IMR-90 (cell line): ENCODE measurements around the gene C17orf107. TPM values are rescaled to one million over a fixed set of nuclear protein-coding genes. Genes with fewer than 3 reads are reported as not detected.

Source experiments
- ATAC-seq: fragments of 200-7000 bp; cut with Tn5 transposase; 2 replicates; pipeline ENCODE4 v1.9.1; 2020; ENCODE audit warnings: low read depth, mild to moderate bottlenecking, moderate library complexity
- BruUV-seq: library from RNA; stranded (reverse); fragments of 400-500 nt; replicated peaks from 2 replicates; lab custom pipeline; 2021; lab: Mats Ljungman, UMichigan
- CTCF ChIA-PET: fragments of 300-600 bp; formaldehyde crosslinking; extraction: SDS; loops from one replicate; lab custom pipeline; 2021; ENCODE audit warnings: antibody characterized with exemption; lab: Yijun Ruan, JAX
- POLR2A ChIA-PET: fragments of 300-600 bp; sonication (Branson Sonifier 250); formaldehyde crosslinking; loops from one replicate; lab custom pipeline; 2022; ENCODE audit warnings: antibody characterized with exemption; ENCODE audit not compliant: unreplicated experiment; lab: Charles Lee
- DNase-seq: peaks from one replicate; pipeline ENCODE4 v3.0.0; 2013
- H2AFZ ChIP-seq: replicated peaks from 2 replicates; pipeline ENCODE3; 2013; ENCODE audit warnings: low read length, mild to moderate bottlenecking; ENCODE audit not compliant: poor library complexity
- H2AK5ac ChIP-seq: 2 replicates; pipeline ENCODE4 v1.6.1; 2013; ENCODE audit warnings: low read depth, low read length, inconsistent platforms
- H2AK9ac ChIP-seq: replicated peaks from 2 replicates; pipeline ENCODE3; 2013; ENCODE audit warnings: mild to moderate bottlenecking, low read depth, low read length, moderate library complexity; ENCODE audit not compliant: poor library complexity
- H2BK120ac ChIP-seq: 2 replicates; pipeline ENCODE4 v1.6.1; 2013; ENCODE audit warnings: low read depth, low read length, inconsistent platforms
- H2BK15ac ChIP-seq: 3 replicates; pipeline ENCODE4 v1.6.1; 2013; ENCODE audit warnings: low read depth, low read length, inconsistent platforms
- H2BK20ac ChIP-seq: 2 replicates; pipeline ENCODE4 v1.6.1; 2013; ENCODE audit warnings: low read depth, mild to moderate bottlenecking, inconsistent platforms, low read length, moderate library complexity
- H2BK5ac ChIP-seq: 2 replicates; pipeline ENCODE4 v1.6.1; 2013; ENCODE audit warnings: mild to moderate bottlenecking, low read depth, low read length, inconsistent platforms; ENCODE audit not compliant: poor library complexity, severe bottlenecking
- H3K14ac ChIP-seq: replicated peaks from 2 replicates; pipeline ENCODE4 v1.6.1; 2013; ENCODE audit warnings: low read depth, low read length, inconsistent platforms
- H3K18ac ChIP-seq: 2 replicates; pipeline ENCODE4 v1.6.1; 2013; ENCODE audit warnings: low read depth, low read length, control low read depth
- H3K23ac ChIP-seq: 2 replicates; pipeline ENCODE4 v1.6.1; 2013; ENCODE audit warnings: low read depth, low read length, inconsistent platforms
- H3K27ac ChIP-seq: 2 replicates; pipeline ENCODE4 v1.5.1; 2013; ENCODE audit warnings: mild to moderate bottlenecking, control low read depth, low read length; ENCODE audit not compliant: insufficient read depth
- H3K27me3 ChIP-seq: 2 replicates; pipeline ENCODE4 v1.6.1; 2013; ENCODE audit warnings: low read length; ENCODE audit not compliant: control insufficient read depth, insufficient read depth
- H3K36me3 ChIP-seq: 2 replicates; pipeline ENCODE4 v1.6.1; 2013; ENCODE audit warnings: low read length, mixed read lengths; ENCODE audit not compliant: control insufficient read depth, insufficient read depth
- H3K4ac ChIP-seq: 2 replicates; pipeline ENCODE4 v1.6.1; 2013; ENCODE audit warnings: low read depth, low read length, inconsistent platforms
- H3K4me1 ChIP-seq: 2 replicates; pipeline ENCODE4 v1.6.1; 2013; ENCODE audit warnings: low read length, mixed read lengths; ENCODE audit not compliant: control insufficient read depth, insufficient read depth
- H3K4me2 ChIP-seq: 2 replicates; pipeline ENCODE4 v1.6.1; 2013; ENCODE audit warnings: low read depth, mild to moderate bottlenecking, control low read depth, low read length, moderate library complexity
- H3K4me3 ChIP-seq: 2 replicates; pipeline ENCODE4 v1.5.1; 2013; ENCODE audit warnings: low read depth, mild to moderate bottlenecking, control low read depth, low read length, moderate library complexity; ENCODE audit not compliant: insufficient read depth
- H3K56ac ChIP-seq: 2 replicates; pipeline ENCODE4 v1.6.1; 2013; ENCODE audit warnings: low read length, inconsistent platforms; ENCODE audit not compliant: insufficient read depth; ENCODE audit errors: extremely low read depth
- H3K79me1 ChIP-seq, 2 experiments: 2 replicates each; pipeline ENCODE4 v1.6.1; 2013; ENCODE audit warnings: low read length in 2 of 2, inconsistent platforms in 1 of 2, low read depth in 1 of 2
- H3K9ac ChIP-seq: 2 replicates; pipeline ENCODE4 v1.6.1; 2013; ENCODE audit warnings: low read depth, low read length, control low read depth
- H3K9me1 ChIP-seq: 2 replicates; pipeline ENCODE4 v1.6.1; 2013; ENCODE audit warnings: low read length, inconsistent platforms; ENCODE audit not compliant: insufficient read depth
- H3K9me3 ChIP-seq: 2 replicates; pipeline ENCODE4 v1.6.1; 2013; ENCODE audit warnings: low read length; ENCODE audit not compliant: control insufficient read depth, insufficient read depth
- H4K20me1 ChIP-seq: 2 replicates; pipeline ENCODE4 v1.6.1; 2013; ENCODE audit warnings: low read length, inconsistent platforms; ENCODE audit not compliant: insufficient read depth
- H4K5ac ChIP-seq: 2 replicates; pipeline ENCODE4 v1.6.1; 2013; ENCODE audit warnings: mild to moderate bottlenecking, low read depth, low read length, control low read depth
- H4K8ac ChIP-seq, 2 experiments: 2 replicates each; pipeline ENCODE4 v1.6.1; 2013; ENCODE audit warnings: low read depth in 2 of 2, low read length in 2 of 2, control low read depth in 1 of 2, inconsistent platforms in 1 of 2
- H4K91ac ChIP-seq: 2 replicates; pipeline ENCODE4 v1.6.1; 2013; ENCODE audit warnings: low read depth, low read length, inconsistent platforms; ENCODE audit not compliant: insufficient read depth
- BHLHE40 ChIP-seq: fragments of 150-350 bp; IDR thresholded peaks from 2 replicates; pipeline ENCODE4 v1.6.1; 2016; ENCODE audit warnings: mild to moderate bottlenecking, low read depth, low read length
- CEBPB ChIP-seq: IDR thresholded peaks from 2 replicates; pipeline ENCODE4 v1.6.1; 2012; ENCODE audit warnings: low read depth, low read length, improper control_type of control experiment
- CHD1 ChIP-seq: IDR thresholded peaks from 2 replicates; pipeline ENCODE4 v1.6.1; 2012; ENCODE audit warnings: low read depth, low read length, improper control_type of control experiment
- CTCF ChIP-seq: conservative IDR thresholded peaks from 2 replicates; pipeline ENCODE4 v1.5.1; 2012; ENCODE audit warnings: mild to moderate bottlenecking, low read depth, low read length, improper control_type of control experiment
- ELK1 ChIP-seq: fragments of 150-350 bp; IDR thresholded peaks from 2 replicates; pipeline ENCODE4 v1.6.1; 2016; ENCODE audit warnings: low read depth, mild to moderate bottlenecking, low read length, moderate library complexity, borderline replicate concordance
- MAFK ChIP-seq: IDR thresholded peaks from 2 replicates; pipeline ENCODE4 v1.6.1; 2012; ENCODE audit warnings: low read depth, low read length, improper control_type of control experiment
- MAZ ChIP-seq: IDR thresholded peaks from 2 replicates; pipeline ENCODE4 v1.6.1; 2012; ENCODE audit warnings: low read depth, mild to moderate bottlenecking, low read length, improper control_type of control experiment, moderate library complexity, borderline replicate concordance
- POLR2A ChIP-seq: IDR thresholded peaks from 2 replicates; pipeline ENCODE4 v1.6.1; 2012; ENCODE audit warnings: mild to moderate bottlenecking, low read depth, low read length
- RCOR1 ChIP-seq: IDR thresholded peaks from 2 replicates; pipeline ENCODE4 v1.6.1; 2012; ENCODE audit warnings: mild to moderate bottlenecking, low read length, improper control_type of control experiment; ENCODE audit not compliant: insufficient replicate concordance
- RFX5 ChIP-seq: IDR thresholded peaks from 2 replicates; pipeline ENCODE4 v1.8.0; 2012; ENCODE audit warnings: low read depth, mild to moderate bottlenecking, low read length, moderate library complexity
- USF2 ChIP-seq: fragments of 150-350 bp; IDR thresholded peaks from 2 replicates; pipeline ENCODE4 v1.6.1; 2017; ENCODE audit warnings: mild to moderate bottlenecking, antibody characterized with exemption, low read length, low read depth
- WGBS, 2 experiments: methylation state at CpG; one replicate each; pipeline versions ENCODE4 v1.1.5 to v1.1.7; 2013; ENCODE audit warnings: missing lambda C conversion rate in 2 of 2; ENCODE audit not compliant: insufficient read length in 1 of 2; ENCODE audit errors: extremely low coverage in 2 of 2; 5-methylcytosine and 5-hydroxymethylcytosine counted together
- dilution Hi-C: fragments of 300-500 bp; cut with HindIII; formaldehyde crosslinking; loops from one replicate; pipeline ENCODE4 v1.14.3; 2018; ENCODE audit warnings: low sequenced_read_pairs; ENCODE audit not compliant: unreplicated experiment
- in situ Hi-C: fragments of 300-500 bp; cut with MboI; formaldehyde crosslinking; loops from 3 replicates; pipeline ENCODE4 v1.14.3; 2019; ENCODE audit warnings: low sequenced_read_pairs, inconsistent platforms, mixed read lengths
- intact Hi-C: fragments of 100-400 bp; cut with micrococcal nuclease; formaldehyde crosslinking; loops from 2 replicates; pipeline ENCODE4 v1.10.0; 2022
- polyA plus RNA-seq, 3 experiments: library from polyadenylated mRNA; depleted of rRNA; stranded (reverse); fragments of >200 nt; gene quantifications; 2 replicates each; pipeline ENCODE4 v1.2.3, GENCODE V29; 2012; ENCODE audit warnings: low replicate concordance in 1 of 3
- total RNA-seq: library from RNA; depleted of rRNA; stranded (reverse); fragments of >200 nt; gene quantifications from 2 replicates; pipeline ENCODE4 v1.2.3, GENCODE V29; 2012

C17orf107 gene
- total and polyA plus RNA-seq, 2 of the 4 experiments (the other 2 are of a cell fraction), result 0.54 to 0.82 TPM

GRCh38 chr17:4900231-4901107, 1.1 kb downstream of the C17orf107 start (continued):
- TF ChIP-seq USF2, result no peak

GRCh38 chr17:4901108-4901647, 1.8 kb downstream of the C17orf107 start:
- Histone ChIP-seq H4K20me1 (no peaks in the 10 kb centered on the region; the same call in none of the 2 replicates), H3K27me3 (peaks cover 2% of the 10 kb centered on the region; the same call in 1 of the 2 replicates), H3K9me1 (peaks cover 4% of the 10 kb centered on the region; the same call in 1 of the 2 replicates), H3K27ac (no peak overlapping the region), H4K8ac (no peak overlapping the region), H3K9ac (no peak overlapping the region), H3K18ac (no peak overlapping the region), H2BK15ac (no peak overlapping the region), H3K4me3 (no peak overlapping the region), H3K14ac (no peak overlapping the region), H2AK9ac (no peak overlapping the region), H3K56ac (no peak overlapping the region), H2AFZ (peak overlapping the region; percentile 15), H2BK20ac (no peak overlapping the region), H3K79me1 (no peaks in the 10 kb centered on the region), H3K36me3 (peaks cover 15% of the 10 kb centered on the region), H2BK5ac (no peak overlapping the region), H3K4me2 (no peak overlapping the region), H4K91ac (no peak overlapping the region), H4K5ac (no peak overlapping the region), H2BK120ac (no peak overlapping the region), H2AK5ac (no peak overlapping the region), H3K9me3 (no peaks in the 10 kb centered on the region; the same call in 1 of the 2 replicates), H3K23ac (no peak overlapping the region), H3K4me1 (no peaks in the 10 kb centered on the region), H3K4ac (no peak overlapping the region)
- dilution Hi-C loops, result no loop called here
- POLR2A ChIA-PET, result no interaction called here
- WGBS, 2 experiments, result 73% methylated on average over 29 of the region's 37 CpGs; no CpG with 5 or more reads in 1 of the 2 experiments
- intact Hi-C loops, result no loop called here
- CTCF ChIA-PET, result no interaction called here
- in situ Hi-C loops, result no loop called here
- no peak for DNase-seq
- no TSS peak for BruUV-seq
- ATAC-seq, result no peak
- TF ChIP-seq RFX5, result no peak
- TF ChIP-seq MAFK, result no peak
- TF ChIP-seq MAZ, result no peak
- no peak for TF ChIP-seq CEBPB
- no peak for TF ChIP-seq RCOR1
- no peak for TF ChIP-seq CHD1
- TF ChIP-seq CTCF, result no peak
- TF ChIP-seq POLR2A, result no peak
- TF ChIP-seq BHLHE40, result no peak
- no peak for TF ChIP-seq ELK1
